PC-9 (cell line): ENCODE results near the gene CD44. TPM values are rescaled to one million over a fixed set of nuclear protein-coding genes. Genes with fewer than 3 reads are reported as not detected.
A peak's percentile ranks its signal among the peaks of the same experiment; 100 is the strongest.

Experiments used
- BruUV-seq: library from RNA; stranded (reverse); fragments of 400-500 nt; replicated peaks from 2 replicates; lab custom pipeline; 2021; lab: Mats Ljungman, UMichigan
- CTCF ChIA-PET: fragments of 300-600 bp; sonication (Branson Sonifier 250); formaldehyde crosslinking; loops from one replicate; lab custom pipeline; 2022; ENCODE audit warnings: antibody characterized with exemption; lab: Charles Lee
- POLR2A ChIA-PET: fragments of 300-600 bp; sonication (Branson Sonifier 250); formaldehyde crosslinking; loops from one replicate; lab custom pipeline; 2022; ENCODE audit warnings: antibody characterized with exemption; ENCODE audit not compliant: unreplicated experiment; lab: Charles Lee
- DNase-seq, 2 experiments: peaks; one replicate each; pipeline versions ENCODE4 v3.0.0 to v3.0.0-alpha.2; 2015 to 2022; ENCODE audit warnings: mixed read lengths in 1 of 2
- H2AFZ ChIP-seq: fragments of 200-600 bp; sonication (generic); 2 replicates; pipeline ENCODE4 v1.8.1; 2017; ENCODE audit warnings: antibody characterized with exemption
- H3F3A ChIP-seq: fragments of 200-600 bp; sonication (generic); 2 replicates; pipeline ENCODE4 v1.8.1; 2017; ENCODE audit warnings: antibody characterized with exemption, mild to moderate bottlenecking, low read depth; ENCODE audit not compliant: insufficient read depth
- H3K27ac ChIP-seq: fragments of 200-600 bp; sonication (generic); 2 replicates; pipeline ENCODE4 v1.6.1; 2016; ENCODE audit warnings: mixed run types
- H3K27me3 ChIP-seq: fragments of 200-600 bp; sonication (generic); 2 replicates; pipeline ENCODE4 v1.6.1; 2016; ENCODE audit warnings: low read depth, mixed run types; ENCODE audit not compliant: insufficient read depth
- H3K36me3 ChIP-seq: fragments of 200-600 bp; sonication (generic); 2 replicates; pipeline ENCODE4 v1.6.1; 2016; ENCODE audit warnings: low read depth, mixed run types
- H3K4me1 ChIP-seq: fragments of 200-600 bp; sonication (generic); replicated peaks from 2 replicates; pipeline ENCODE4 v1.6.1; 2016; ENCODE audit warnings: mixed run types; ENCODE audit not compliant: insufficient read depth
- H3K4me2 ChIP-seq: fragments of 200-600 bp; sonication (generic); 2 replicates; pipeline ENCODE4 v1.6.1; 2017; ENCODE audit warnings: mixed run types
- H3K4me3 ChIP-seq: fragments of 200-600 bp; sonication (generic); 2 replicates; pipeline ENCODE4 v1.6.1; 2016; ENCODE audit warnings: mixed run types
- H3K79me2 ChIP-seq: fragments of 200-600 bp; sonication (generic); 2 replicates; pipeline ENCODE4 v1.6.1; 2017; ENCODE audit warnings: low read depth, mixed run types
- H3K9me2 ChIP-seq: fragments of 200-600 bp; sonication (generic); 2 replicates; pipeline ENCODE4 v1.8.1; 2017; ENCODE audit warnings: mild to moderate bottlenecking; ENCODE audit not compliant: insufficient read depth
- H3K9me3 ChIP-seq: fragments of 200-600 bp; sonication (generic); 2 replicates; pipeline ENCODE4 v1.8.1; 2016; ENCODE audit warnings: low read depth; ENCODE audit not compliant: insufficient read depth
- H4K20me1 ChIP-seq: fragments of 200-600 bp; sonication (generic); 2 replicates; pipeline ENCODE4 v1.8.1; 2017; ENCODE audit not compliant: insufficient read depth
- EZH2 ChIP-seq: fragments of 200-600 bp; sonication (generic); IDR thresholded peaks from 2 replicates; pipeline ENCODE4 v1.8.0; 2017; ENCODE audit warnings: antibody characterized with exemption, low read depth
- intact Hi-C: fragments of 100-400 bp; cut with micrococcal nuclease; formaldehyde crosslinking; loops from one replicate; pipeline ENCODE4 v1.10.0; 2022; ENCODE audit not compliant: unreplicated experiment
- total RNA-seq: library from RNA; stranded (reverse); gene quantifications from 2 replicates; pipeline ENCODE4 v1.2.3, GENCODE V29; 2021
- TF ChIP-seq, protein P1 (sequence below): fragments of 200-600 bp; sonication (generic); conservative IDR thresholded peaks from 2 replicates; pipeline ENCODE4 v1.6.1; 2017; ENCODE audit warnings: mixed run types, antibody characterized with exemption, mild to moderate bottlenecking, moderate library complexity

Gene CD44
- total RNA-seq, 1 experiment from 2014 or later, result 775 TPM

- Histone ChIP-seq H3K27ac (peak overlapping the region; percentile 91; the same call in 1 of the 2 replicates), H4K20me1 (peaks cover 17% of the 10 kb centered on the region), H3F3A (peaks cover 83% of the 10 kb centered on the region), H2AFZ (no peak overlapping the region), H3K9me2 (no peaks in the 10 kb centered on the region), H3K4me2 (peak overlapping the region; percentile 97), H3K27me3 (no peaks in the 10 kb centered on the region), H3K4me1 (peaks cover 97% of the 10 kb centered on the region), H3K4me3 (peak overlapping the region; percentile 70; the same call in 1 of the 2 replicates), H3K79me2 (peaks cover 100% of the 10 kb centered on the region), H3K9me3 (0 out of 2 replicates have a peak, but pooled peaks cover 3% of the 10 kb centered on the region), H3K36me3 (peaks cover 80% of the 10 kb centered on the region)
- intact Hi-C loops, result loop anchor here (10.0 kb wide), 2 partner anchors 68 to 218 kb away; no protein-coding TSS in a partner anchor
- BruUV-seq, result no TSS peak
- TF ChIP-seq, protein P1, sequence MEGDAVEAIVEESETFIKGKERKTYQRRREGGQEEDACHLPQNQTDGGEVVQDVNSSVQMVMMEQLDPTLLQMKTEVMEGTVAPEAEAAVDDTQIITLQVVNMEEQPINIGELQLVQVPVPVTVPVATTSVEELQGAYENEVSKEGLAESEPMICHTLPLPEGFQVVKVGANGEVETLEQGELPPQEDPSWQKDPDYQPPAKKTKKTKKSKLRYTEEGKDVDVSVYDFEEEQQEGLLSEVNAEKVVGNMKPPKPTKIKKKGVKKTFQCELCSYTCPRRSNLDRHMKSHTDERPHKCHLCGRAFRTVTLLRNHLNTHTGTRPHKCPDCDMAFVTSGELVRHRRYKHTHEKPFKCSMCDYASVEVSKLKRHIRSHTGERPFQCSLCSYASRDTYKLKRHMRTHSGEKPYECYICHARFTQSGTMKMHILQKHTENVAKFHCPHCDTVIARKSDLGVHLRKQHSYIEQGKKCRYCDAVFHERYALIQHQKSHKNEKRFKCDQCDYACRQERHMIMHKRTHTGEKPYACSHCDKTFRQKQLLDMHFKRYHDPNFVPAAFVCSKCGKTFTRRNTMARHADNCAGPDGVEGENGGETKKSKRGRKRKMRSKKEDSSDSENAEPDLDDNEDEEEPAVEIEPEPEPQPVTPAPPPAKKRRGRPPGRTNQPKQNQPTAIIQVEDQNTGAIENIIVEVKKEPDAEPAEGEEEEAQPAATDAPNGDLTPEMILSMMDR, result no peak
- TF ChIP-seq EZH2, result no peak
- ChIA-PET POLR2A (interaction anchor here (0.6 kb wide), 1 partner anchor 86 kb away, joined by 4 read pairs; no protein-coding TSS in a partner anchor), CTCF (no interaction called here)
- no peak for DNase-seq
These were observed 8.3 kb downstream of the CD44 start for GRCh38 chr11:35147235-35147634.

DNA sequence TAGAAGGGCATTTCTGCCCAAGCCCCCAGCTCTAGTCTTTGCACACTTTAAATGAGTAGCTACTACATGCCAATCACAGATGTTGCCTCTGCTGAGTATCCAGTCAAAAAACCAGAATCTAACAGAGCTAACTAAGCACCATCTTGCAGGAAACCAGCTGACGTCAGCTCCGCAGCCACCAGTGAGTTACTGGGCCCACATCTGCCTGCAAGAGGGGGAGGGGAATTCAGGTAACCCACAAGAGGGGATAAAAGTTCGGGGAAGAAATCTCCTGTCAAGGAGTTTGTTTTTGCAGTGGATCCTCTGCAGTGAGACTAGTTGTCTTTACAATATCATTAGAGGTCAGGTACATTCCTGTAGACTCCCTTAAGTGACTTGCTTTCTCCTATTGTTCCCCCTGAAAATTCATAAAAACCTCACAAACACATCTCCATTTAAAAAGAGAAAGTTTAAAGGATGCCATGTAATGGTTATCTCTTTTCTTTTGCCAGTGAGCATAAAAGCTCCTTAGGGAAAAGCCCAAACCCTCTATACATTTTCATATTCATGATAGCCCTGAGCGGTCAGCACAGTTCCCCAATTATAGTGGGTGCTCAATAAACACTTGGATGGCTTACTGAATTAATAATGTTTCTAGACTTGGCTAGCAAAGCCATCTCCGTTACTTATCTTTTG is 9.3 kb downstream of the CD44 start:
- peaks cover 87% of the 10 kb centered on the region for H3K36me3 ChIP-seq
- ChIA-PET POLR2A (interaction anchor here (0.7 kb wide), 1 partner anchor 30 kb away, joined by 12 read pairs; no protein-coding TSS in a partner anchor), CTCF (no interaction called here)
- H3K9me2 ChIP-seq, result no peaks in the 10 kb centered on the region
- H3K79me2 ChIP-seq, result peaks cover 100% of the 10 kb centered on the region
- H2AFZ ChIP-seq, result no peak overlapping the region
- peaks cover 82% of the 10 kb centered on the region for H3F3A ChIP-seq
- H3K9me3 ChIP-seq, result 0 out of 2 replicates have a peak, but pooled peaks cover 3% of the 10 kb centered on the region
- no peak overlapping the region for H3K4me2 ChIP-seq
- no peak overlapping the region for H3K27ac ChIP-seq
- TF ChIP-seq EZH2, result no peak
- TF ChIP-seq, protein P1, result no peak
- intact Hi-C loops, result loop anchor here (10.0 kb wide), 2 partner anchors 67 to 217 kb away; no protein-coding TSS in a partner anchor
- BruUV-seq, result no TSS peak
- no peaks in the 10 kb centered on the region for H3K27me3 ChIP-seq
- H4K20me1 ChIP-seq, result peaks cover 19% of the 10 kb centered on the region
- H3K4me3 ChIP-seq, result no peak overlapping the region
- H3K4me1 ChIP-seq, result peaks cover 96% of the 10 kb centered on the region
- DNase-seq, result no peak

GRCh38 chr11:35150454-35150853 is 11.5 kb downstream of the CD44 start:
- H3K27ac ChIP-seq, result peak overlapping the region; percentile 15; the same call in 1 of the 2 replicates
- H3K79me2 ChIP-seq, result peaks cover 100% of the 10 kb centered on the region
- intact Hi-C loops, result no loop called here
- BruUV-seq, result no TSS peak
- H3K4me2 ChIP-seq, result peak overlapping the region; percentile 1; the same call in 1 of the 2 replicates
- TF ChIP-seq EZH2, result no peak
- TF ChIP-seq, protein P1, result no peak
- CTCF ChIA-PET, result no interaction called here
- POLR2A ChIA-PET, result interaction anchor here (0.6 to 1.0 kb wide), 2 partner anchors 49 to 77 kb away, joined by 3 to 4 read pairs; no protein-coding TSS in a partner anchor
- H3K36me3 ChIP-seq, result peaks cover 95% of the 10 kb centered on the region
- H3F3A ChIP-seq, result peaks cover 81% of the 10 kb centered on the region
- H3K27me3 ChIP-seq, result no peaks in the 10 kb centered on the region
- peaks cover 96% of the 10 kb centered on the region for H3K4me1 ChIP-seq
- H3K9me2 ChIP-seq, result no peaks in the 10 kb centered on the region
- H3K4me3 ChIP-seq, result no peak overlapping the region
- no peak for DNase-seq
- H2AFZ ChIP-seq, result no peak overlapping the region
- 0 out of 2 replicates have a peak, but pooled peaks cover 9% of the 10 kb centered on the region for H3K9me3 ChIP-seq
- peaks cover 30% of the 10 kb centered on the region for H4K20me1 ChIP-seq
